ENCODE results near the gene CUL2.

DNA sequence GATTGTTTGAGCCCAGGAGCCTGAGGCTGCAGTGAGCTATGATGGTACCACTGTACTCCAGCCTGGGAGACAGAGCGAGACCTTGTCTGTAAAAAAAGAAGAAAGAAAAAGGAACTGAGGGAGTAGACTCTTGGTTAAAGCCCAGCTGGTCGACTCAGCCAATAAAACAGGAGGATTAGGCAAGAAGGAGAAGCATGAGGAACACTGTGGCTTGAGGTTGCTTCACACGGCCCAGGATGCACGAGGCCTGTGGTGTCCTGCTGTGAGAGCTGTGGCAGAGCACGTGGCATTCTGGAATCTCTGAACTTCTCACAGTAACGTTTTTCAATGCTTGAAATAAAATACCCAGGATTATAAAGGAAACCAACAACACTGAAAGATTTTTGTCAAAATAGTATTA, 93.3 kb downstream of the CUL2 start:
- TF ChIP-seq, protein P1, sequence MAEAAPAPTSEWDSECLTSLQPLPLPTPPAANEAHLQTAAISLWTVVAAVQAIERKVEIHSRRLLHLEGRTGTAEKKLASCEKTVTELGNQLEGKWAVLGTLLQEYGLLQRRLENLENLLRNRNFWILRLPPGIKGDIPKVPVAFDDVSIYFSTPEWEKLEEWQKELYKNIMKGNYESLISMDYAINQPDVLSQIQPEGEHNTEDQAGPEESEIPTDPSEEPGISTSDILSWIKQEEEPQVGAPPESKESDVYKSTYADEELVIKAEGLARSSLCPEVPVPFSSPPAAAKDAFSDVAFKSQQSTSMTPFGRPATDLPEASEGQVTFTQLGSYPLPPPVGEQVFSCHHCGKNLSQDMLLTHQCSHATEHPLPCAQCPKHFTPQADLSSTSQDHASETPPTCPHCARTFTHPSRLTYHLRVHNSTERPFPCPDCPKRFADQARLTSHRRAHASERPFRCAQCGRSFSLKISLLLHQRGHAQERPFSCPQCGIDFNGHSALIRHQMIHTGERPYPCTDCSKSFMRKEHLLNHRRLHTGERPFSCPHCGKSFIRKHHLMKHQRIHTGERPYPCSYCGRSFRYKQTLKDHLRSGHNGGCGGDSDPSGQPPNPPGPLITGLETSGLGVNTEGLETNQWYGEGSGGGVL (tag by site-specific recombination; IDR thresholded peaks at IDR 0.05): no peak
- no peak for TF ChIP-seq ZNF792 (tag by site-specific recombination; IDR thresholded peaks at IDR 0.05)
- TF ChIP-seq, protein P2, sequence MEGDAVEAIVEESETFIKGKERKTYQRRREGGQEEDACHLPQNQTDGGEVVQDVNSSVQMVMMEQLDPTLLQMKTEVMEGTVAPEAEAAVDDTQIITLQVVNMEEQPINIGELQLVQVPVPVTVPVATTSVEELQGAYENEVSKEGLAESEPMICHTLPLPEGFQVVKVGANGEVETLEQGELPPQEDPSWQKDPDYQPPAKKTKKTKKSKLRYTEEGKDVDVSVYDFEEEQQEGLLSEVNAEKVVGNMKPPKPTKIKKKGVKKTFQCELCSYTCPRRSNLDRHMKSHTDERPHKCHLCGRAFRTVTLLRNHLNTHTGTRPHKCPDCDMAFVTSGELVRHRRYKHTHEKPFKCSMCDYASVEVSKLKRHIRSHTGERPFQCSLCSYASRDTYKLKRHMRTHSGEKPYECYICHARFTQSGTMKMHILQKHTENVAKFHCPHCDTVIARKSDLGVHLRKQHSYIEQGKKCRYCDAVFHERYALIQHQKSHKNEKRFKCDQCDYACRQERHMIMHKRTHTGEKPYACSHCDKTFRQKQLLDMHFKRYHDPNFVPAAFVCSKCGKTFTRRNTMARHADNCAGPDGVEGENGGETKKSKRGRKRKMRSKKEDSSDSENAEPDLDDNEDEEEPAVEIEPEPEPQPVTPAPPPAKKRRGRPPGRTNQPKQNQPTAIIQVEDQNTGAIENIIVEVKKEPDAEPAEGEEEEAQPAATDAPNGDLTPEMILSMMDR (tag by site-specific recombination; IDR thresholded peaks at IDR 0.05): no peak
- TF ChIP-seq YY1 (tag by site-specific recombination; IDR thresholded peaks at IDR 0.05): no peak
- no peak for TF ChIP-seq ZFP37 (tag by site-specific recombination; IDR thresholded peaks at IDR 0.05)
- TF ChIP-seq KLF7 (tag by site-specific recombination; IDR thresholded peaks at IDR 0.05; ENCODE audit: borderline replicate concordance): no peak
- TF ChIP-seq, protein P3, sequence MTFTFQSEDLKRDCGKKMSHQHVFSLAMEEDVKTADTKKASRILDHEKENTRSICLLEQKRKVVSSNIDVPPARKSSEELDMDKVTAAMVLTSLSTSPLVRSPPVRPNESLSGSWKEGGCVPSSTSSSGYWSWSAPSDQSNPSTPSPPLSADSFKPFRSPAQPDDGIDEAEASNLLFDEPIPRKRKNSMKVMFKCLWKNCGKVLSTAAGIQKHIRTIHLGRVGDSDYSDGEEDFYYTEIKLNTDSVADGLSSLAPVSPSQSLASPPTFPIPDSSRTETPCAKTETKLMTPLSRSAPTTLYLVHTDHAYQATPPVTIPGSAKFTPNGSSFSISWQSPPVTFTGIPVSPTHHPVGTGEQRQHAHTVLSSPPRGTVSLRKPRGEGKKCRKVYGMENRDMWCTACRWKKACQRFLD (tag by site-specific recombination; IDR thresholded peaks at IDR 0.05): no peak
- TF ChIP-seq, protein P4, sequence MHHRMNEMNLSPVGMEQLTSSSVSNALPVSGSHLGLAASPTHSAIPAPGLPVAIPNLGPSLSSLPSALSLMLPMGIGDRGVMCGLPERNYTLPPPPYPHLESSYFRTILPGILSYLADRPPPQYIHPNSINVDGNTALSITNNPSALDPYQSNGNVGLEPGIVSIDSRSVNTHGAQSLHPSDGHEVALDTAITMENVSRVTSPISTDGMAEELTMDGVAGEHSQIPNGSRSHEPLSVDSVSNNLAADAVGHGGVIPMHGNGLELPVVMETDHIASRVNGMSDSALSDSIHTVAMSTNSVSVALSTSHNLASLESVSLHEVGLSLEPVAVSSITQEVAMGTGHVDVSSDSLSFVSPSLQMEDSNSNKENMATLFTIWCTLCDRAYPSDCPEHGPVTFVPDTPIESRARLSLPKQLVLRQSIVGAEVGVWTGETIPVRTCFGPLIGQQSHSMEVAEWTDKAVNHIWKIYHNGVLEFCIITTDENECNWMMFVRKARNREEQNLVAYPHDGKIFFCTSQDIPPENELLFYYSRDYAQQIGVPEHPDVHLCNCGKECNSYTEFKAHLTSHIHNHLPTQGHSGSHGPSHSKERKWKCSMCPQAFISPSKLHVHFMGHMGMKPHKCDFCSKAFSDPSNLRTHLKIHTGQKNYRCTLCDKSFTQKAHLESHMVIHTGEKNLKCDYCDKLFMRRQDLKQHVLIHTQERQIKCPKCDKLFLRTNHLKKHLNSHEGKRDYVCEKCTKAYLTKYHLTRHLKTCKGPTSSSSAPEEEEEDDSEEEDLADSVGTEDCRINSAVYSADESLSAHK (tag by site-specific recombination; IDR thresholded peaks at IDR 0.05): no peak
- TF ChIP-seq, protein P5, sequence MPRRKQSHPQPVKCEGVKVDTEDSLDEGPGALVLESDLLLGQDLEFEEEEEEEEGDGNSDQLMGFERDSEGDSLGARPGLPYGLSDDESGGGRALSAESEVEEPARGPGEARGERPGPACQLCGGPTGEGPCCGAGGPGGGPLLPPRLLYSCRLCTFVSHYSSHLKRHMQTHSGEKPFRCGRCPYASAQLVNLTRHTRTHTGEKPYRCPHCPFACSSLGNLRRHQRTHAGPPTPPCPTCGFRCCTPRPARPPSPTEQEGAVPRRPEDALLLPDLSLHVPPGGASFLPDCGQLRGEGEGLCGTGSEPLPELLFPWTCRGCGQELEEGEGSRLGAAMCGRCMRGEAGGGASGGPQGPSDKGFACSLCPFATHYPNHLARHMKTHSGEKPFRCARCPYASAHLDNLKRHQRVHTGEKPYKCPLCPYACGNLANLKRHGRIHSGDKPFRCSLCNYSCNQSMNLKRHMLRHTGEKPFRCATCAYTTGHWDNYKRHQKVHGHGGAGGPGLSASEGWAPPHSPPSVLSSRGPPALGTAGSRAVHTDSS (tag by site-specific recombination; IDR thresholded peaks at IDR 0.05): no peak
- TF ChIP-seq ZNF292 (tag by site-specific recombination; IDR thresholded peaks at IDR 0.05; ENCODE audit: borderline replicate concordance, low read depth): no peak
- TF ChIP-seq, protein P6, sequence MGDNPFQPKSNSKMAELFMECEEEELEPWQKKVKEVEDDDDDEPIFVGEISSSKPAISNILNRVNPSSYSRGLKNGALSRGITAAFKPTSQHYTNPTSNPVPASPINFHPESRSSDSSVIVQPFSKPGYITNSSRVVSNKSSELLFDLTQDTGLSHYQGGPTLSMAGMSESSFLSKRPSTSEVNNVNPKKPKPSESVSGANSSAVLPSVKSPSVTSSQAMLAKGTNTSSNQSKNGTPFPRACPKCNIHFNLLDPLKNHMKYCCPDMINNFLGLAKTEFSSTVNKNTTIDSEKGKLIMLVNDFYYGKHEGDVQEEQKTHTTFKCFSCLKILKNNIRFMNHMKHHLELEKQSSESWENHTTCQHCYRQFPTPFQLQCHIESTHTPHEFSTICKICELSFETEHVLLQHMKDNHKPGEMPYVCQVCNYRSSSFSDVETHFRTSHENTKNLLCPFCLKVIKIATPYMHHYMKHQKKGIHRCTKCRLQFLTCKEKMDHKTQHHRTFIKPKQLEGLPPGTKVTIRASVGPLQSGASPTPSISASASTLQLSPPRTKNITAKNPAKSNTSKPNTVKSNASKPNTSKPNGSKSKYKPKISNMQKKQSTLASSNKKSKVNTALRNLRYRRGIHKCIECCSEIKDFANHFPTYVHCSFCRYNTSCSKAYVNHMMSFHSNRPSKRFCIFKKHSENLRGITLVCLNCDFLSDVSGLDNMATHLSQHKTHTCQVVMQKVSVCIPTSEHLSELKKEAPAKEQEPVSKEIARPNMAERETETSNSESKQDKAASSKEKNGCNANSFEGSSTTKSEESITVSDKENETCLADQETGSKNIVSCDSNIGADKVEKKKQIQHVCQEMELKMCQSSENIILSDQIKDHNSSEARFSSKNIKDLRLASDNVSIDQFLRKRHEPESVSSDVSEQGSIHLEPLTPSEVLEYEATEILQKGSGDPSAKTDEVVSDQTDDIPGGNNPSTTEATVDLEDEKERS (tag by site-specific recombination; IDR thresholded peaks at IDR 0.05): no peak
- no peak for TF ChIP-seq ZNF629 (tag by site-specific recombination; IDR thresholded peaks at IDR 0.05)
- no peak for TF ChIP-seq ZNF302 (tag by site-specific recombination; IDR thresholded peaks at IDR 0.05; ENCODE audit: low read depth)
- TF ChIP-seq ZNF585B (tag by site-specific recombination; IDR thresholded peaks at IDR 0.05): no peak

Data from HEK293 (cell line).